H1 (cell line): ENCODE measurements around the gene GASK1B. TPM values are rescaled to one million over a fixed set of nuclear protein-coding genes. Genes with fewer than 3 reads are reported as not detected.

Experiments used
- CHD1 ChIP-seq: IDR thresholded peaks from 2 replicates; pipeline ENCODE4 v1.6.1; 2012; ENCODE audit warnings: low read depth, low read length, improper control_type of control experiment
- FOSL1 ChIP-seq: IDR thresholded peaks from 2 replicates; pipeline ENCODE4 v1.6.1; 2011; ENCODE audit warnings: mild to moderate bottlenecking, low read depth, low read length, moderate library complexity; ENCODE audit not compliant: insufficient read depth
- GABPA ChIP-seq: IDR thresholded peaks from 2 replicates; pipeline ENCODE4 v1.6.1; 2011; ENCODE audit warnings: mild to moderate bottlenecking, low read length, moderate library complexity, borderline replicate concordance; ENCODE audit not compliant: insufficient read depth
- SP4 ChIP-seq: IDR thresholded peaks from 2 replicates; pipeline ENCODE4 v1.6.1; 2012; ENCODE audit warnings: low read length, inconsistent platforms
- TAF7 ChIP-seq: optimal IDR thresholded peaks from 2 replicates; pipeline ENCODE3; 2011; ENCODE audit warnings: low read depth, mild to moderate bottlenecking, inconsistent platforms, low read length, moderate library complexity, borderline replicate concordance
- polyA plus RNA-seq, 7 experiments: library from polyadenylated mRNA; depleted of rRNA in 3 of 7; stranded (reverse) in 5 of 7; unstranded in 2 of 7; fragments of >200 nt in 5 of 7; fragments of 200-250 nt in 2 of 7; gene quantifications; 1 replicate in 5 of 7; 2 replicates in 1 of 7; 4 replicates in 1 of 7; pipeline versions ENCODE4 v1.2.1 to v1.2.3, GENCODE V29; 2011 to 2013; ENCODE audit warnings: missing spikeins in 2 of 7, mixed read lengths in 2 of 7
- total RNA-seq: library from RNA; stranded (reverse); fragmentation: NEBNext Ultra II Directional; extraction: Animal tissue kit (Norgen Biotek cat#: 25700); gene quantifications from 2 replicates; pipeline ENCODE4 v1.2.1, GENCODE V29; 2021
- TF ChIP-seq, protein P1 (sequence below): fragments of 300-600 bp; sonication (generic); IDR thresholded peaks from 2 replicates; pipeline ENCODE4 v1.7.1; 2012; ENCODE audit warnings: low read length, moderate library complexity, mild to moderate bottlenecking, inconsistent platforms; ENCODE audit not compliant: insufficient replicate concordance
- TF ChIP-seq, protein P2 (sequence below): IDR thresholded peaks from 2 replicates; pipeline ENCODE4 v1.6.1; 2012; ENCODE audit warnings: inconsistent platforms

Gene GASK1B
- total and polyA plus RNA-seq, 2 of the 8 experiments (the other 6 are each of a cell fraction or from before 2014, with no cell fraction given), result not detected

DNA sequence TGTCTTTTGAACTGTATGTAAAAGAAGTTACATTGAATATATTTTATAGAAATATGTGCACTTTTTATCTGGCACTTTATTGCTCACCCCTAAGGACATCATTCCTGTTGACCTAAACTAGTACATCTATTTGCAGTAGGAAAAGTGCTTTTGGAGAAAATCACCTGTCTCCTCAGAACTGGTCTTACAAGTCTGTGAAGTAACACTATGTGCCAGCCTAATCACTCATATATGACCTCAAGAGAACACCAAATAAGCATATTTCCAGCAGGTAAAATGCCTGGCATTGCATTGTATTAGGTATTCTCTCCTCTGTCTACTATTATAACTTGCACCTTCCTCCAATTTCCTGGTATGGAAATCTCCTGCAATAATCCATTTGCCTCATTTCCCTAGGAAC, 4.0 kb upstream of the GASK1B start (continued):
- TF ChIP-seq, protein P1, sequence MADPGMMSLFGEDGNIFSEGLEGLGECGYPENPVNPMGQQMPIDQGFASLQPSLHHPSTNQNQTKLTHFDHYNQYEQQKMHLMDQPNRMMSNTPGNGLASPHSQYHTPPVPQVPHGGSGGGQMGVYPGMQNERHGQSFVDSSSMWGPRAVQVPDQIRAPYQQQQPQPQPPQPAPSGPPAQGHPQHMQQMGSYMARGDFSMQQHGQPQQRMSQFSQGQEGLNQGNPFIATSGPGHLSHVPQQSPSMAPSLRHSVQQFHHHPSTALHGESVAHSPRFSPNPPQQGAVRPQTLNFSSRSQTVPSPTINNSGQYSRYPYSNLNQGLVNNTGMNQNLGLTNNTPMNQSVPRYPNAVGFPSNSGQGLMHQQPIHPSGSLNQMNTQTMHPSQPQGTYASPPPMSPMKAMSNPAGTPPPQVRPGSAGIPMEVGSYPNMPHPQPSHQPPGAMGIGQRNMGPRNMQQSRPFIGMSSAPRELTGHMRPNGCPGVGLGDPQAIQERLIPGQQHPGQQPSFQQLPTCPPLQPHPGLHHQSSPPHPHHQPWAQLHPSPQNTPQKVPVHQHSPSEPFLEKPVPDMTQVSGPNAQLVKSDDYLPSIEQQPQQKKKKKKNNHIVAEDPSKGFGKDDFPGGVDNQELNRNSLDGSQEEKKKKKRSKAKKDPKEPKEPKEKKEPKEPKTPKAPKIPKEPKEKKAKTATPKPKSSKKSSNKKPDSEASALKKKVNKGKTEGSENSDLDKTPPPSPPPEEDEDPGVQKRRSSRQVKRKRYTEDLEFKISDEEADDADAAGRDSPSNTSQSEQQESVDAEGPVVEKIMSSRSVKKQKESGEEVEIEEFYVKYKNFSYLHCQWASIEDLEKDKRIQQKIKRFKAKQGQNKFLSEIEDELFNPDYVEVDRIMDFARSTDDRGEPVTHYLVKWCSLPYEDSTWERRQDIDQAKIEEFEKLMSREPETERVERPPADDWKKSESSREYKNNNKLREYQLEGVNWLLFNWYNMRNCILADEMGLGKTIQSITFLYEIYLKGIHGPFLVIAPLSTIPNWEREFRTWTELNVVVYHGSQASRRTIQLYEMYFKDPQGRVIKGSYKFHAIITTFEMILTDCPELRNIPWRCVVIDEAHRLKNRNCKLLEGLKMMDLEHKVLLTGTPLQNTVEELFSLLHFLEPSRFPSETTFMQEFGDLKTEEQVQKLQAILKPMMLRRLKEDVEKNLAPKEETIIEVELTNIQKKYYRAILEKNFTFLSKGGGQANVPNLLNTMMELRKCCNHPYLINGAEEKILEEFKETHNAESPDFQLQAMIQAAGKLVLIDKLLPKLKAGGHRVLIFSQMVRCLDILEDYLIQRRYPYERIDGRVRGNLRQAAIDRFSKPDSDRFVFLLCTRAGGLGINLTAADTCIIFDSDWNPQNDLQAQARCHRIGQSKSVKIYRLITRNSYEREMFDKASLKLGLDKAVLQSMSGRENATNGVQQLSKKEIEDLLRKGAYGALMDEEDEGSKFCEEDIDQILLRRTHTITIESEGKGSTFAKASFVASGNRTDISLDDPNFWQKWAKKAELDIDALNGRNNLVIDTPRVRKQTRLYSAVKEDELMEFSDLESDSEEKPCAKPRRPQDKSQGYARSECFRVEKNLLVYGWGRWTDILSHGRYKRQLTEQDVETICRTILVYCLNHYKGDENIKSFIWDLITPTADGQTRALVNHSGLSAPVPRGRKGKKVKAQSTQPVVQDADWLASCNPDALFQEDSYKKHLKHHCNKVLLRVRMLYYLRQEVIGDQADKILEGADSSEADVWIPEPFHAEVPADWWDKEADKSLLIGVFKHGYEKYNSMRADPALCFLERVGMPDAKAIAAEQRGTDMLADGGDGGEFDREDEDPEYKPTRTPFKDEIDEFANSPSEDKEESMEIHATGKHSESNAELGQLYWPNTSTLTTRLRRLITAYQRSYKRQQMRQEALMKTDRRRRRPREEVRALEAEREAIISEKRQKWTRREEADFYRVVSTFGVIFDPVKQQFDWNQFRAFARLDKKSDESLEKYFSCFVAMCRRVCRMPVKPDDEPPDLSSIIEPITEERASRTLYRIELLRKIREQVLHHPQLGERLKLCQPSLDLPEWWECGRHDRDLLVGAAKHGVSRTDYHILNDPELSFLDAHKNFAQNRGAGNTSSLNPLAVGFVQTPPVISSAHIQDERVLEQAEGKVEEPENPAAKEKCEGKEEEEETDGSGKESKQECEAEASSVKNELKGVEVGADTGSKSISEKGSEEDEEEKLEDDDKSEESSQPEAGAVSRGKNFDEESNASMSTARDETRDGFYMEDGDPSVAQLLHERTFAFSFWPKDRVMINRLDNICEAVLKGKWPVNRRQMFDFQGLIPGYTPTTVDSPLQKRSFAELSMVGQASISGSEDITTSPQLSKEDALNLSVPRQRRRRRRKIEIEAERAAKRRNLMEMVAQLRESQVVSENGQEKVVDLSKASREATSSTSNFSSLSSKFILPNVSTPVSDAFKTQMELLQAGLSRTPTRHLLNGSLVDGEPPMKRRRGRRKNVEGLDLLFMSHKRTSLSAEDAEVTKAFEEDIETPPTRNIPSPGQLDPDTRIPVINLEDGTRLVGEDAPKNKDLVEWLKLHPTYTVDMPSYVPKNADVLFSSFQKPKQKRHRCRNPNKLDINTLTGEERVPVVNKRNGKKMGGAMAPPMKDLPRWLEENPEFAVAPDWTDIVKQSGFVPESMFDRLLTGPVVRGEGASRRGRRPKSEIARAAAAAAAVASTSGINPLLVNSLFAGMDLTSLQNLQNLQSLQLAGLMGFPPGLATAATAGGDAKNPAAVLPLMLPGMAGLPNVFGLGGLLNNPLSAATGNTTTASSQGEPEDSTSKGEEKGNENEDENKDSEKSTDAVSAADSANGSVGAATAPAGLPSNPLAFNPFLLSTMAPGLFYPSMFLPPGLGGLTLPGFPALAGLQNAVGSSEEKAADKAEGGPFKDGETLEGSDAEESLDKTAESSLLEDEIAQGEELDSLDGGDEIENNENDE, result no peak
- no peak for TF ChIP-seq SP4
- no peak for TF ChIP-seq CHD1
- TF ChIP-seq GABPA, result no peak
- TF ChIP-seq FOSL1, result no peak
- TF ChIP-seq TAF7, result no peak
- TF ChIP-seq, protein P2, sequence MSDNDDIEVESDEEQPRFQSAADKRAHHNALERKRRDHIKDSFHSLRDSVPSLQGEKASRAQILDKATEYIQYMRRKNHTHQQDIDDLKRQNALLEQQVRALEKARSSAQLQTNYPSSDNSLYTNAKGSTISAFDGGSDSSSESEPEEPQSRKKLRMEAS, result no peak
